K562 (cell line): ENCODE results near the gene ABHD17C. TPM values are rescaled to one million over a fixed set of nuclear protein-coding genes. Genes with fewer than 3 reads are reported as not detected.

Experiments
- ATAC-seq: fragments of 200-7000 bp; cut with Tn5 transposase; 3 replicates; pipeline ENCODE4 v1.9.1; 2020; ENCODE audit warnings: moderate library complexity
- BruUV-seq: library from RNA; stranded (reverse); fragments of 400-500 nt; replicated peaks from 2 replicates; lab custom pipeline; 2021; lab: Mats Ljungman, UMichigan
- CTCF ChIA-PET: fragments of 300-600 bp; formaldehyde crosslinking; extraction: SDS; loops from one replicate; lab custom pipeline; 2021; ENCODE audit warnings: low intra/inter-chr PET ratio; lab: Yijun Ruan, JAX
- POLR2A ChIA-PET: fragments of 300-600, 350-650 bp; sonication (Branson Sonifier 250); formaldehyde crosslinking; extraction: SDS; loops from one replicate; lab custom pipeline; 2021; ENCODE audit warnings: antibody characterized with exemption, inconsistent platforms; lab: Yijun Ruan, JAX
- DNase-seq, 4 experiments: peaks; one replicate each; pipeline versions ENCODE4 v3.0.0 to v3.0.0-alpha.2; 2011 to 2018; ENCODE audit warnings: low spot score in 3 of 4, mixed read lengths in 3 of 4; ENCODE audit errors: extremely low read depth in 1 of 4
- FAIRE-seq: peaks from 2 replicates; lab custom pipeline; 2011; peaks lifted over from hg19 to GRCh38; lab: Jason Lieb, UNC
- H2AFZ ChIP-seq: 2 replicates; pipeline ENCODE4 v1.6.0; 2011; ENCODE audit warnings: low read depth, low read length, control low read depth, inconsistent platforms
- H3K27ac ChIP-seq: fragments of 200-600 bp; 3 replicates; pipeline ENCODE4 v1.8.0; 2011; ENCODE audit warnings: low read depth, mild to moderate bottlenecking, control low read depth, inconsistent platforms, low read length, moderate library complexity, mixed read lengths; ENCODE audit errors: extremely low read depth
- H3K27me3 ChIP-seq, 2 experiments: fragments of 300-600 bp in 1 of 2; 2 replicates in 1 of 2; 3 replicates in 1 of 2; pipeline versions ENCODE4 v1.6.0 to v1.8.0; 2011; ENCODE audit warnings: inconsistent platforms in 2 of 2, low read length in 2 of 2, mild to moderate bottlenecking in 1 of 2, mixed read lengths in 1 of 2, moderate library complexity in 1 of 2; ENCODE audit not compliant: control insufficient read depth in 2 of 2, insufficient read depth in 2 of 2
- H3K36me3 ChIP-seq: fragments of 300-600 bp; 3 replicates; pipeline ENCODE4 v1.8.0; 2011; ENCODE audit warnings: mild to moderate bottlenecking, low read length, inconsistent platforms; ENCODE audit not compliant: control insufficient read depth, insufficient read depth
- H3K4me1 ChIP-seq, 2 experiments: fragments of 200-600 bp in 1 of 2; replicated peaks in 1 of 2; 2 replicates in 1 of 2; 3 replicates in 1 of 2; pipeline versions ENCODE4 v1.5.1 to v1.8.0; 2011; ENCODE audit warnings: inconsistent platforms in 2 of 2, low read length in 2 of 2, mild to moderate bottlenecking in 1 of 2, mixed read lengths in 1 of 2, moderate library complexity in 1 of 2; ENCODE audit not compliant: control insufficient read depth in 2 of 2, insufficient read depth in 2 of 2
- H3K4me2 ChIP-seq: 2 replicates; pipeline ENCODE4 v1.6.1; 2011; ENCODE audit warnings: low read length, control low read depth, inconsistent platforms, mixed read lengths; ENCODE audit not compliant: insufficient read depth
- H3K4me3 ChIP-seq: fragments of 200-600 bp; sonication (generic), shearing (Covaris generic); 2 replicates; pipeline ENCODE4 v1.5.1; 2016; ENCODE audit warnings: control low read depth, inconsistent platforms
- H3K79me2 ChIP-seq: fragments of 200-600 bp; 3 replicates; pipeline ENCODE4 v1.8.0; 2011; ENCODE audit warnings: low read length, inconsistent platforms; ENCODE audit not compliant: control insufficient read depth, insufficient read depth
- H3K9ac ChIP-seq, 2 experiments: 2 replicates each; pipeline versions ENCODE4 v1.6.0 to v1.6.1; 2011; ENCODE audit warnings: low read depth in 2 of 2, low read length in 2 of 2, control low read depth in 1 of 2, inconsistent platforms in 1 of 2, mild to moderate bottlenecking in 1 of 2, mixed read lengths in 1 of 2; ENCODE audit not compliant: insufficient read depth in 1 of 2
- H3K9me1 ChIP-seq: one replicate; pipeline ENCODE4 v1.6.0; 2011; ENCODE audit warnings: inconsistent platforms, mild to moderate bottlenecking, low read length, moderate library complexity; ENCODE audit not compliant: control insufficient read depth, insufficient read depth
- H3K9me3 ChIP-seq: replicated peaks from 2 replicates; pipeline ENCODE4 v1.5.1; 2011; ENCODE audit warnings: low read depth, low read length, inconsistent platforms; ENCODE audit not compliant: control insufficient read depth, insufficient read depth
- H4K20me1 ChIP-seq: replicated peaks from 2 replicates; pipeline ENCODE4 v1.6.1; 2011; ENCODE audit warnings: low read length, inconsistent platforms, mixed read lengths; ENCODE audit not compliant: control insufficient read depth, insufficient read depth
- ESRRB ChIP-seq: fragments of 250-450 bp; sonication (Bioruptor Pico); IDR thresholded peaks from 2 replicates; pipeline ENCODE4 v1.5.0; 2020; ENCODE audit warnings: mild to moderate bottlenecking, moderate library complexity, borderline replicate concordance
- FOXK1 ChIP-seq: sonication (generic); formaldehyde crosslinking; IDR thresholded peaks from 2 replicates; pipeline ENCODE4 v1.8.0; 2022; ENCODE audit warnings: missing genetic modification reagents, mild to moderate bottlenecking, borderline replicate concordance
- ILK ChIP-seq: fragments of 450-650 bp; IDR thresholded peaks from 2 replicates; pipeline ENCODE4 v1.6.1; 2016; ENCODE audit warnings: missing genetic modification characterization, low read depth, mild to moderate bottlenecking, missing compliant biosample characterization, moderate library complexity, borderline replicate concordance
- NKRF ChIP-seq: fragments of 450-650 bp; IDR thresholded peaks from 2 replicates; pipeline ENCODE4 v1.6.1; 2016; ENCODE audit warnings: borderline replicate concordance
- STAT5A ChIP-seq: IDR thresholded peaks from 2 replicates; pipeline ENCODE4 v1.6.1; 2012; ENCODE audit warnings: low read length, inconsistent platforms, borderline replicate concordance
- YY1 ChIP-seq, 3 experiments: IDR thresholded peaks; 2 replicates each; pipeline ENCODE4 v1.6.1; 2011; ENCODE audit warnings: low read length in 2 of 3, mild to moderate bottlenecking in 2 of 3, moderate library complexity in 2 of 3, borderline replicate concordance in 1 of 3, control low read depth in 1 of 3, low read depth in 1 of 3; ENCODE audit not compliant: insufficient read depth in 3 of 3, insufficient replicate concordance in 2 of 3, control insufficient read depth in 1 of 3, insufficient read length in 1 of 3; ENCODE audit errors: extremely low read depth in 1 of 3
- ZNF609 ChIP-seq: sonication (generic); formaldehyde crosslinking; IDR thresholded peaks from 2 replicates; pipeline ENCODE4 v1.8.1; 2023; ENCODE audit warnings: missing genetic modification reagents, mild to moderate bottlenecking, borderline replicate concordance
- WGBS: fragments of 100-300 bp; shearing (Covaris generic); methylation state at CpG from one replicate; pipeline ENCODE4 v1.1.6; 2016; ENCODE audit warnings: low coverage, mixed read lengths; ENCODE audit not compliant: insufficient coverage; ENCODE audit errors: missing lambda C conversion rate; 5-methylcytosine and 5-hydroxymethylcytosine counted together
- in situ Hi-C: fragments of 300-500 bp; cut with MboI; formaldehyde crosslinking; loops from 4 replicates; pipeline ENCODE4 v1.15.0; 2018; ENCODE audit warnings: inconsistent platforms, mixed read lengths
- intact Hi-C: fragments of 100-400 bp; cut with micrococcal nuclease; formaldehyde crosslinking; loops from 2 replicates; pipeline ENCODE4 v1.14.2; 2022
- polyA plus RNA-seq, 8 experiments: library from polyadenylated mRNA; depleted of rRNA in 4 of 8; stranded (reverse) in 5 of 8; unstranded in 3 of 8; fragments of >200 nt; fragmentation: Nextera tagmentation in 2 of 8; fragmentation: Illumina TruSeq in 1 of 8; extraction: Ambion mirVana in 2 of 8; extraction: Trizol in 1 of 8; gene quantifications; 2 replicates each; pipeline versions ENCODE4 v1.2.1 to v1.2.3, GENCODE V29; 2011 to 2014; ENCODE audit warnings: inconsistent platforms in 1 of 8, missing spikeins in 1 of 8
- total RNA-seq, 7 experiments: library from RNA; depleted of rRNA in 6 of 7; stranded (reverse); fragments of >200 nt in 6 of 7; fragmentation: Illumina TruSeq in 2 of 7; extraction: Trizol in 2 of 7; gene quantifications; 2 replicates each; pipeline versions ENCODE4 v1.2.1 to v1.2.3, GENCODE V29; 2011 to 2021; ENCODE audit warnings: low replicate concordance in 1 of 7

Gene ABHD17C
- total and polyA plus RNA-seq, 9 of the 15 experiments (the other 6 are each of a cell fraction or from before 2014, with no cell fraction given): 0.04 to 0.42 (median 0.19) TPM; not detected in 1

GRCh38 chr15:80801891-80802680, 107.0 kb downstream of the ABHD17C start:
- H3K27me3 ChIP-seq: peaks cover 0 to 16% of the 10 kb centered on the region in 2 experiments; a peak in 4 of 5 replicates
- ChIA-PET POLR2A (interaction anchor here (1.1 to 1.6 kb wide), 2 partner anchors 10 to 24 kb away, joined by 3 to 4 read pairs; no protein-coding TSS in a partner anchor), CTCF (no interaction called here)
- H3K79me2 ChIP-seq: no peaks in the 10 kb centered on the region
- H3K9me3 ChIP-seq: peaks cover 1% of the 10 kb centered on the region; the same call in 1 of the 2 replicates
- H4K20me1 ChIP-seq: no peaks in the 10 kb centered on the region
- FAIRE-seq (no peak), ATAC-seq (no peak), DNase-seq (no peak)
- no peak overlapping the region for H2AFZ ChIP-seq
- WGBS: 1% methylated on average over 9 of the region's 10 CpGs
- no peaks in the 10 kb centered on the region for H3K4me1 ChIP-seq
- BruUV-seq: no TSS peak
- no peaks in the 10 kb centered on the region for H3K36me3 ChIP-seq
- no peaks in the 10 kb centered on the region for H3K9me1 ChIP-seq
- H3K27ac ChIP-seq: no peak overlapping the region
- intact Hi-C loops: no loop called here
- H3K4me3 ChIP-seq: no peak overlapping the region
- no peak overlapping the region for H3K4me2 ChIP-seq
- in situ Hi-C loops: no loop called here
- H3K9ac ChIP-seq: no peak overlapping the region
- TF ChIP-seq STAT5A (no peak), ILK (tag) (no peak), NKRF (no peak), FOXK1 (no peak), YY1 (IDR thresholded peaks at IDR 0.05; ENCODE audit: borderline replicate concordance in 1 of 3, control insufficient read depth in 1 of 3, extremely low read depth in 1 of 3, insufficient read depth in 3 of 3, insufficient read length in 1 of 3, insufficient replicate concordance in 2 of 3, low read depth in 1 of 3, low read length in 2 of 3) (no peak), ZNF609 (CRISPR knock-in tag) (no peak), ESRRB (CRISPR knock-in tag) (no peak)
